HepG2 (cell line): Measurements from ENCODE around the gene CTXN1. TPM values are rescaled to one million over a fixed set of nuclear protein-coding genes. Genes with fewer than 3 reads are reported as not detected.

Experiments
- MEIS2 ChIP-seq: sonication (generic); formaldehyde crosslinking; IDR thresholded peaks from 2 replicates; pipeline ENCODE4 v1.9.0; 2021; ENCODE audit warnings: mild to moderate bottlenecking, missing genetic modification reagents
- NCOA1 ChIP-seq: sonication (generic); formaldehyde crosslinking; IDR thresholded peaks from 2 replicates; pipeline ENCODE4 v1.9.0; 2021; ENCODE audit warnings: missing genetic modification reagents
- PAF1 ChIP-seq: IDR thresholded peaks from 2 replicates; pipeline ENCODE4 v1.6.1; 2016; ENCODE audit warnings: missing genetic modification reagents, missing compliant biosample characterization
- PCBP1 ChIP-seq: fragments of 200-400 bp; formaldehyde crosslinking; IDR thresholded peaks from 2 replicates; pipeline ENCODE4 v1.6.1; 2017; ENCODE audit warnings: mild to moderate bottlenecking, low read depth, low read length, borderline replicate concordance
- ZFP37 ChIP-seq: sonication (generic); formaldehyde crosslinking; IDR thresholded peaks from 2 replicates; pipeline ENCODE4 v1.4.0; 2020; ENCODE audit warnings: missing genetic modification reagents, borderline replicate concordance
- ZNF121 ChIP-seq: sonication (generic); formaldehyde crosslinking; IDR thresholded peaks from 2 replicates; pipeline ENCODE4 v1.5.0; 2020; ENCODE audit warnings: mild to moderate bottlenecking, missing genetic modification reagents
- ZNF451 ChIP-seq: sonication (generic); formaldehyde crosslinking; IDR thresholded peaks from 2 replicates; pipeline ENCODE4 v1.5.0; 2020; ENCODE audit warnings: mild to moderate bottlenecking, missing genetic modification reagents
- ZNF569 ChIP-seq: sonication (generic); formaldehyde crosslinking; IDR thresholded peaks from 2 replicates; pipeline ENCODE4 v1.5.0; 2020; ENCODE audit warnings: mild to moderate bottlenecking, missing genetic modification reagents, moderate library complexity, borderline replicate concordance
- ZNF782 ChIP-seq: sonication (generic); formaldehyde crosslinking; IDR thresholded peaks from 2 replicates; pipeline ENCODE4 v1.4.0; 2020; ENCODE audit warnings: missing genetic modification reagents, mild to moderate bottlenecking, borderline replicate concordance
- polyA plus RNA-seq, 8 experiments: library from polyadenylated mRNA; depleted of rRNA in 3 of 8; stranded (reverse) in 7 of 8; unstranded in 1 of 8; fragments of >200 nt; fragmentation: Illumina TruSeq in 4 of 8; extraction: Trizol in 4 of 8; gene quantifications; 2 replicates each; pipeline versions ENCODE4 v1.2.1 to v1.2.3, GENCODE V29; 2011 to 2016; ENCODE audit warnings: low read depth in 4 of 8, missing spikeins in 1 of 8, mixed read lengths in 1 of 8; ENCODE audit not compliant: insufficient read depth in 1 of 8
- total RNA-seq, 5 experiments: library from RNA; depleted of rRNA; stranded (reverse); fragments of >200 nt; fragmentation: Illumina TruSeq; extraction: Trizol; gene quantifications; 2 replicates each; pipeline ENCODE4 v1.2.3, GENCODE V29; 2016; ENCODE audit warnings: low read depth in 1 of 5
- TF ChIP-seq, protein P1 (sequence below), 2 experiments: fragments of 450-650 bp in 1 of 2; sonication (generic) in 1 of 2; formaldehyde crosslinking in 1 of 2; IDR thresholded peaks; 2 replicates each; pipeline versions ENCODE4 v1.6.1 to v1.8.0; 2016 to 2022; ENCODE audit warnings: antibody characterized with exemption in 1 of 2, mild to moderate bottlenecking in 1 of 2, missing genetic modification reagents in 1 of 2
- TF ChIP-seq, protein P2 (sequence below): sonication (generic); formaldehyde crosslinking; IDR thresholded peaks from 2 replicates; pipeline ENCODE4 v1.9.0; 2021; ENCODE audit warnings: missing genetic modification reagents, borderline replicate concordance
- TF ChIP-seq, protein P3 (sequence below): sonication (generic); formaldehyde crosslinking; IDR thresholded peaks from 2 replicates; pipeline ENCODE4 v1.4.0; 2020; ENCODE audit warnings: missing genetic modification reagents, mild to moderate bottlenecking, borderline replicate concordance

CTXN1 gene
- total and polyA plus RNA-seq, 2 of the 13 experiments (the other 11 are each of a cell fraction or from before 2014, with no cell fraction given), result 0.11 TPM; not detected in 1

GRCh38 chr19:7925171-7925851 is 624 bp downstream of the CTXN1 start (continued):
- TF ChIP-seq, protein P1, sequence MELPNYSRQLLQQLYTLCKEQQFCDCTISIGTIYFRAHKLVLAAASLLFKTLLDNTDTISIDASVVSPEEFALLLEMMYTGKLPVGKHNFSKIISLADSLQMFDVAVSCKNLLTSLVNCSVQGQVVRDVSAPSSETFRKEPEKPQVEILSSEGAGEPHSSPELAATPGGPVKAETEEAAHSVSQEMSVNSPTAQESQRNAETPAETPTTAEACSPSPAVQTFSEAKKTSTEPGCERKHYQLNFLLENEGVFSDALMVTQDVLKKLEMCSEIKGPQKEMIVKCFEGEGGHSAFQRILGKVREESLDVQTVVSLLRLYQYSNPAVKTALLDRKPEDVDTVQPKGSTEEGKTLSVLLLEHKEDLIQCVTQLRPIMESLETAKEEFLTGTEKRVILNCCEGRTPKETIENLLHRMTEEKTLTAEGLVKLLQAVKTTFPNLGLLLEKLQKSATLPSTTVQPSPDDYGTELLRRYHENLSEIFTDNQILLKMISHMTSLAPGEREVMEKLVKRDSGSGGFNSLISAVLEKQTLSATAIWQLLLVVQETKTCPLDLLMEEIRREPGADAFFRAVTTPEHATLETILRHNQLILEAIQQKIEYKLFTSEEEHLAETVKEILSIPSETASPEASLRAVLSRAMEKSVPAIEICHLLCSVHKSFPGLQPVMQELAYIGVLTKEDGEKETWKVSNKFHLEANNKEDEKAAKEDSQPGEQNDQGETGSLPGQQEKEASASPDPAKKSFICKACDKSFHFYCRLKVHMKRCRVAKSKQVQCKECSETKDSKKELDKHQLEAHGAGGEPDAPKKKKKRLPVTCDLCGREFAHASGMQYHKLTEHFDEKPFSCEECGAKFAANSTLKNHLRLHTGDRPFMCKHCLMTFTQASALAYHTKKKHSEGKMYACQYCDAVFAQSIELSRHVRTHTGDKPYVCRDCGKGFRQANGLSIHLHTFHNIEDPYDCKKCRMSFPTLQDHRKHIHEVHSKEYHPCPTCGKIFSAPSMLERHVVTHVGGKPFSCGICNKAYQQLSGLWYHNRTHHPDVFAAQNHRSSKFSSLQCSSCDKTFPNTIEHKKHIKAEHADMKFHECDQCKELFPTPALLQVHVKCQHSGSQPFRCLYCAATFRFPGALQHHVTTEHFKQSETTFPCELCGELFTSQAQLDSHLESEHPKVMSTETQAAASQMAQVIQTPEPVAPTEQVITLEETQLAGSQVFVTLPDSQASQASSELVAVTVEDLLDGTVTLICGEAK (IDR thresholded peaks at IDR 0.05), result no peak
- TF ChIP-seq, protein P1 (CRISPR knock-in tag; IDR thresholded peaks at IDR 0.05), result no peak; the same call in 1 of the 2 replicates
- TF ChIP-seq PAF1 (CRISPR knock-in tag), result no peak
- TF ChIP-seq ZNF121 (CRISPR knock-in tag), result no peak
- TF ChIP-seq, protein P2, sequence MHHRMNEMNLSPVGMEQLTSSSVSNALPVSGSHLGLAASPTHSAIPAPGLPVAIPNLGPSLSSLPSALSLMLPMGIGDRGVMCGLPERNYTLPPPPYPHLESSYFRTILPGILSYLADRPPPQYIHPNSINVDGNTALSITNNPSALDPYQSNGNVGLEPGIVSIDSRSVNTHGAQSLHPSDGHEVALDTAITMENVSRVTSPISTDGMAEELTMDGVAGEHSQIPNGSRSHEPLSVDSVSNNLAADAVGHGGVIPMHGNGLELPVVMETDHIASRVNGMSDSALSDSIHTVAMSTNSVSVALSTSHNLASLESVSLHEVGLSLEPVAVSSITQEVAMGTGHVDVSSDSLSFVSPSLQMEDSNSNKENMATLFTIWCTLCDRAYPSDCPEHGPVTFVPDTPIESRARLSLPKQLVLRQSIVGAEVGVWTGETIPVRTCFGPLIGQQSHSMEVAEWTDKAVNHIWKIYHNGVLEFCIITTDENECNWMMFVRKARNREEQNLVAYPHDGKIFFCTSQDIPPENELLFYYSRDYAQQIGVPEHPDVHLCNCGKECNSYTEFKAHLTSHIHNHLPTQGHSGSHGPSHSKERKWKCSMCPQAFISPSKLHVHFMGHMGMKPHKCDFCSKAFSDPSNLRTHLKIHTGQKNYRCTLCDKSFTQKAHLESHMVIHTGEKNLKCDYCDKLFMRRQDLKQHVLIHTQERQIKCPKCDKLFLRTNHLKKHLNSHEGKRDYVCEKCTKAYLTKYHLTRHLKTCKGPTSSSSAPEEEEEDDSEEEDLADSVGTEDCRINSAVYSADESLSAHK (CRISPR knock-in tag), result no peak
- TF ChIP-seq, protein P3, sequence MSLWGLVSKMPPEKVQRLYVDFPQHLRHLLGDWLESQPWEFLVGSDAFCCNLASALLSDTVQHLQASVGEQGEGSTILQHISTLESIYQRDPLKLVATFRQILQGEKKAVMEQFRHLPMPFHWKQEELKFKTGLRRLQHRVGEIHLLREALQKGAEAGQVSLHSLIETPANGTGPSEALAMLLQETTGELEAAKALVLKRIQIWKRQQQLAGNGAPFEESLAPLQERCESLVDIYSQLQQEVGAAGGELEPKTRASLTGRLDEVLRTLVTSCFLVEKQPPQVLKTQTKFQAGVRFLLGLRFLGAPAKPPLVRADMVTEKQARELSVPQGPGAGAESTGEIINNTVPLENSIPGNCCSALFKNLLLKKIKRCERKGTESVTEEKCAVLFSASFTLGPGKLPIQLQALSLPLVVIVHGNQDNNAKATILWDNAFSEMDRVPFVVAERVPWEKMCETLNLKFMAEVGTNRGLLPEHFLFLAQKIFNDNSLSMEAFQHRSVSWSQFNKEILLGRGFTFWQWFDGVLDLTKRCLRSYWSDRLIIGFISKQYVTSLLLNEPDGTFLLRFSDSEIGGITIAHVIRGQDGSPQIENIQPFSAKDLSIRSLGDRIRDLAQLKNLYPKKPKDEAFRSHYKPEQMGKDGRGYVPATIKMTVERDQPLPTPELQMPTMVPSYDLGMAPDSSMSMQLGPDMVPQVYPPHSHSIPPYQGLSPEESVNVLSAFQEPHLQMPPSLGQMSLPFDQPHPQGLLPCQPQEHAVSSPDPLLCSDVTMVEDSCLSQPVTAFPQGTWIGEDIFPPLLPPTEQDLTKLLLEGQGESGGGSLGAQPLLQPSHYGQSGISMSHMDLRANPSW (CRISPR knock-in tag), result no peak
- no peak for TF ChIP-seq PCBP1
- TF ChIP-seq ZFP37 (CRISPR knock-in tag), result 0 out of 2 replicates have a peak, but pooled peaks have one; percentile 50
- TF ChIP-seq NCOA1 (CRISPR knock-in tag), result no peak
- peak; percentile 91; the same call in 1 of the 2 replicates for TF ChIP-seq ZNF451 (CRISPR knock-in tag)
- TF ChIP-seq ZNF569 (CRISPR knock-in tag), result no peak
- peak; percentile 86 for TF ChIP-seq MEIS2 (CRISPR knock-in tag)
- TF ChIP-seq ZNF782, result no peak
